A673 (cell line): ENCODE data around the gene CD302.

Experiments used
- EZH2 ChIP-seq: fragments of 200-600 bp; sonication (generic); IDR thresholded peaks from 2 replicates; pipeline ENCODE4 v1.6.1; 2017; ENCODE audit warnings: borderline replicate concordance, low read depth, mild to moderate bottlenecking, mixed read lengths, antibody characterized with exemption, low read length; ENCODE audit not compliant: poor library complexity, severe bottlenecking
- TF ChIP-seq, protein P1 (sequence below): fragments of 300-800, 200-600 bp; sonication (generic); conservative IDR thresholded peaks from 2 replicates; pipeline ENCODE4 v1.5.1; 2017; ENCODE audit warnings: low read depth, mild to moderate bottlenecking, antibody characterized with exemption, low read length, moderate library complexity, mixed read lengths

DNA sequence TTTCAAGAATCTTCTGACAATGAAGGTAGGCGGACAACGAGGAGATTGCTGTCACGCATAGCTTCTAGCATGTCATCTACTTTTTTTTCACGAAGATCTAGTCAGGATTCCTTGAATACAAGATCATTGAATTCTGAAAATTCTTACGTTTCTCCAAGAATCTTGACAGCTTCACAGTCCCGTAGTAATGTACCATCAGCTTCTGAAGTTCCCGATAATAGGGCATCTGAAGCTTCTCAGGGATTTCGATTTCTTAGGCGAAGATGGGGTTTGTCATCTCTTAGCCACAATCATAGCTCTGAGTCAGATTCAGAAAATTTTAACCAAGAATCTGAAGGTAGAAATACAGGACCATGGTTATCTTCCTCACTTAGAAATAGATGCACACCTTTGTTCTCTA lies 49.9 kb downstream of the CD302 start:
- TF ChIP-seq, protein P1, sequence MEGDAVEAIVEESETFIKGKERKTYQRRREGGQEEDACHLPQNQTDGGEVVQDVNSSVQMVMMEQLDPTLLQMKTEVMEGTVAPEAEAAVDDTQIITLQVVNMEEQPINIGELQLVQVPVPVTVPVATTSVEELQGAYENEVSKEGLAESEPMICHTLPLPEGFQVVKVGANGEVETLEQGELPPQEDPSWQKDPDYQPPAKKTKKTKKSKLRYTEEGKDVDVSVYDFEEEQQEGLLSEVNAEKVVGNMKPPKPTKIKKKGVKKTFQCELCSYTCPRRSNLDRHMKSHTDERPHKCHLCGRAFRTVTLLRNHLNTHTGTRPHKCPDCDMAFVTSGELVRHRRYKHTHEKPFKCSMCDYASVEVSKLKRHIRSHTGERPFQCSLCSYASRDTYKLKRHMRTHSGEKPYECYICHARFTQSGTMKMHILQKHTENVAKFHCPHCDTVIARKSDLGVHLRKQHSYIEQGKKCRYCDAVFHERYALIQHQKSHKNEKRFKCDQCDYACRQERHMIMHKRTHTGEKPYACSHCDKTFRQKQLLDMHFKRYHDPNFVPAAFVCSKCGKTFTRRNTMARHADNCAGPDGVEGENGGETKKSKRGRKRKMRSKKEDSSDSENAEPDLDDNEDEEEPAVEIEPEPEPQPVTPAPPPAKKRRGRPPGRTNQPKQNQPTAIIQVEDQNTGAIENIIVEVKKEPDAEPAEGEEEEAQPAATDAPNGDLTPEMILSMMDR = no peak
- TF ChIP-seq EZH2 = no peak
